Epithelial cell of prostate (primary cell): ENCODE results near the gene TUBGCP4.
A peak's percentile ranks its signal among the peaks of the same experiment; 100 is the strongest.

Experiments
- DNase-seq: peaks from one replicate; pipeline ENCODE4 v3.0.0-alpha.2; 2011; ENCODE audit warnings: low read depth, low spot score
- H3K27ac ChIP-seq: fragments of 450-650 bp; 2 replicates; pipeline ENCODE4 v1.5.1; 2017; ENCODE audit warnings: mild to moderate bottlenecking

The TUBGCP4 gene

GRCh38 chr15:43402255-43402654, 31.4 kb downstream of the TUBGCP4 start:
- DNase-seq = no peak
- H3K27ac ChIP-seq = no peak overlapping the region

GRCh38 chr15:43403616-43404015, 32.7 kb downstream of the TUBGCP4 start:
- H3K27ac ChIP-seq = no peak overlapping the region
- DNase-seq = no peak

- H3K27ac ChIP-seq = no peak overlapping the region
- DNase-seq = no peak
Observed at GRCh38 chr15:43404130-43404529, 33.2 kb downstream of the TUBGCP4 start.

GRCh38 chr15:43406189-43406588, 35.3 kb downstream of the TUBGCP4 start:
- H3K27ac ChIP-seq = no peak overlapping the region
- no peak for DNase-seq

GRCh38 chr15:43406808-43407207, 35.9 kb downstream of the TUBGCP4 start:
- no peak for DNase-seq
- H3K27ac ChIP-seq = no peak overlapping the region

GRCh38 chr15:43408789-43409188, 37.9 kb downstream of the TUBGCP4 start:
- no peak overlapping the region for H3K27ac ChIP-seq
- no peak for DNase-seq

GRCh38 chr15:43410572-43411214, 39.8 kb downstream of the TUBGCP4 start:
- H3K27ac ChIP-seq = peak overlapping the region; percentile 1
- DNase-seq = no peak

- DNase-seq = peak; percentile 3
- H3K27ac ChIP-seq = no peak overlapping the region
Observed at GRCh38 chr15:43412096-43412495, 41.2 kb downstream of the TUBGCP4 start.

- H3K27ac ChIP-seq = peak overlapping the region; percentile 27
- no peak for DNase-seq
Observed at GRCh38 chr15:43414196-43414595, 43.3 kb downstream of the TUBGCP4 start.

- no peak for DNase-seq
- H3K27ac ChIP-seq = no peak overlapping the region
Observed at GRCh38 chr15:43420435-43420834, 49.5 kb downstream of the TUBGCP4 start.

- H3K27ac ChIP-seq = no peak overlapping the region
- no peak for DNase-seq
Observed at GRCh38 chr15:43420876-43421275, 50.0 kb downstream of the TUBGCP4 start.

- DNase-seq = no peak
- H3K27ac ChIP-seq = no peak overlapping the region
Observed at GRCh38 chr15:43423793-43424192, 52.9 kb downstream of the TUBGCP4 start.

- no peak for DNase-seq
- H3K27ac ChIP-seq = no peak overlapping the region
Observed at GRCh38 chr15:43429687-43430086, 58.8 kb downstream of the TUBGCP4 start.

GRCh38 chr15:43433165-43433564, 62.3 kb downstream of the TUBGCP4 start:
- H3K27ac ChIP-seq = no peak overlapping the region
- DNase-seq = no peak

- H3K27ac ChIP-seq = no peak overlapping the region
- DNase-seq = no peak
Observed at GRCh38 chr15:43433661-43434303, 62.9 kb downstream of the TUBGCP4 start.

GRCh38 chr15:43434446-43434845, 63.5 kb downstream of the TUBGCP4 start:
- DNase-seq = no peak
- H3K27ac ChIP-seq = no peak overlapping the region

- no peak overlapping the region for H3K27ac ChIP-seq
- DNase-seq = no peak
Observed at GRCh38 chr15:43436395-43436794, 65.5 kb downstream of the TUBGCP4 start.

- H3K27ac ChIP-seq = no peak overlapping the region
- no peak for DNase-seq
Observed at GRCh38 chr15:43439268-43439667, 68.4 kb downstream of the TUBGCP4 start.

GRCh38 chr15:43440721-43441281, 69.9 kb downstream of the TUBGCP4 start:
- H3K27ac ChIP-seq = peak overlapping the region; percentile 65
- DNase-seq = peak; percentile 78

- DNase-seq = no peak
- H3K27ac ChIP-seq = peak overlapping the region; percentile 65
Observed at GRCh38 chr15:43441316-43441715, 70.4 kb downstream of the TUBGCP4 start.

GRCh38 chr15:43446344-43446743, 75.4 kb downstream of the TUBGCP4 start:
- no peak for DNase-seq
- H3K27ac ChIP-seq = no peak overlapping the region

- no peak for DNase-seq
- H3K27ac ChIP-seq = no peak overlapping the region
Observed at GRCh38 chr15:43449981-43450380, 79.1 kb downstream of the TUBGCP4 start.
